ENCODE measurements around the gene CYP2J2. TPM values are rescaled to one million over a fixed set of nuclear protein-coding genes. Genes with fewer than 3 reads are reported as not detected.

CYP2J2 gene
- total RNA-seq, 1 experiment from 2014 or later, result 1.1 TPM

DNA sequence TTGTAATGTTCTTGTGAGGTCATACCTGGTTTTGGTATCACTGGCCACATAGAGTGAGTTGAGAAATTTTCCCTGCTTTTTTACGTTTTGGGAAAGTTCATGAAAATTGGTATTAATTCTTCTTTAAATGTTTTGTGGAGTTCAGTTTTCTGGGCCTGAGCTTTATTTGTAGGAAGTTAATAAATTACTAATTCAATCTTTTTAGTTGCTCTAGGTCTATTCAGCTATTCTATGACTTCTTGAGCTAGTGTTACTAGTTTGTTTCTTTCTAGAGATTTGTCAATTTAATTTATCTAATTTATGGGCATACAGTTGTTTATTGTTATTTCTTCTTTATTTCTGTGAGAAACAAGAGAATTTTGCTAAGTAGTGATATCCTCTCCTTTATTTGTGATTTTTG, 74.5 kb downstream of the CYP2J2 start:
- BruUV-seq (replicated peaks), result no TSS peak
- CTCF ChIA-PET, result no interaction called here

More for the DNA sequence above, 74.5 kb downstream of the CYP2J2 start:
- Histone ChIP-seq H3K4me1 (ENCODE audit: control insufficient read depth in 1 of 2, insufficient read depth in 2 of 2, low read length in 2 of 2) (no peaks in the 10 kb centered on the region), H3K27me3 (ENCODE audit: insufficient read depth, low read length) (no peaks in the 10 kb centered on the region), H3K9me3 (ENCODE audit: control insufficient read depth in 1 of 2, insufficient read depth in 1 of 2, low read depth in 1 of 2, low read length in 2 of 2) (no peaks in the 10 kb centered on the region), H3K79me2 (ENCODE audit: insufficient read depth, low read length) (no peaks in the 10 kb centered on the region), H4K20me1 (ENCODE audit: insufficient read depth) (no peaks in the 10 kb centered on the region; the same call in 1 of the 2 replicates), H3K27ac (ENCODE audit: low read depth, low read length) (no peak overlapping the region), H3K9ac (ENCODE audit: low read length) (no peak overlapping the region), H2AFZ (ENCODE audit: low read depth, low read length, poor library complexity, severe bottlenecking) (no peak overlapping the region), H3K4me3 (replicated peaks in 1 of 2; ENCODE audit: low read depth in 1 of 2, low read length in 2 of 2) (no peak overlapping the region), H3K36me3 (ENCODE audit: control insufficient read depth in 1 of 2, insufficient read depth in 2 of 2, low read length in 2 of 2) (peaks cover 6% of the 10 kb centered on the region in 2 experiments; a peak in 1 of 4 replicates), H3K4me2 (ENCODE audit: low read length) (no peak overlapping the region), H3K9me2 (ENCODE audit: insufficient read depth) (no peaks in the 10 kb centered on the region)
- DNase-seq (ENCODE audit: low read depth, low spot score) (no peak), ATAC-seq (no peak)
- intact Hi-C loops (cut with micrococcal nuclease), result no loop called here
- TF ChIP-seq, protein P1, sequence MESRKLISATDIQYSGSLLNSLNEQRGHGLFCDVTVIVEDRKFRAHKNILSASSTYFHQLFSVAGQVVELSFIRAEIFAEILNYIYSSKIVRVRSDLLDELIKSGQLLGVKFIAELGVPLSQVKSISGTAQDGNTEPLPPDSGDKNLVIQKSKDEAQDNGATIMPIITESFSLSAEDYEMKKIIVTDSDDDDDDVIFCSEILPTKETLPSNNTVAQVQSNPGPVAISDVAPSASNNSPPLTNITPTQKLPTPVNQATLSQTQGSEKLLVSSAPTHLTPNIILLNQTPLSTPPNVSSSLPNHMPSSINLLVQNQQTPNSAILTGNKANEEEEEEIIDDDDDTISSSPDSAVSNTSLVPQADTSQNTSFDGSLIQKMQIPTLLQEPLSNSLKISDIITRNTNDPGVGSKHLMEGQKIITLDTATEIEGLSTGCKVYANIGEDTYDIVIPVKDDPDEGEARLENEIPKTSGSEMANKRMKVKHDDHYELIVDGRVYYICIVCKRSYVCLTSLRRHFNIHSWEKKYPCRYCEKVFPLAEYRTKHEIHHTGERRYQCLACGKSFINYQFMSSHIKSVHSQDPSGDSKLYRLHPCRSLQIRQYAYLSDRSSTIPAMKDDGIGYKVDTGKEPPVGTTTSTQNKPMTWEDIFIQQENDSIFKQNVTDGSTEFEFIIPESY (IDR thresholded peaks at IDR 0.05; ENCODE audit: extremely low read depth, insufficient replicate concordance, low read length), result no peak
- no peak for TF ChIP-seq CBX3 (IDR thresholded peaks at IDR 0.05; ENCODE audit: low read depth)
- no peak for TF ChIP-seq YY1 (IDR thresholded peaks at IDR 0.05; ENCODE audit: extremely low read depth, insufficient replicate concordance, low read depth, low read length)
- no peak for TF ChIP-seq ELF1 (IDR thresholded peaks at IDR 0.05; ENCODE audit: borderline replicate concordance, low read depth)
- TF ChIP-seq JUND (IDR thresholded peaks at IDR 0.05), result no peak
- TF ChIP-seq, protein P2, sequence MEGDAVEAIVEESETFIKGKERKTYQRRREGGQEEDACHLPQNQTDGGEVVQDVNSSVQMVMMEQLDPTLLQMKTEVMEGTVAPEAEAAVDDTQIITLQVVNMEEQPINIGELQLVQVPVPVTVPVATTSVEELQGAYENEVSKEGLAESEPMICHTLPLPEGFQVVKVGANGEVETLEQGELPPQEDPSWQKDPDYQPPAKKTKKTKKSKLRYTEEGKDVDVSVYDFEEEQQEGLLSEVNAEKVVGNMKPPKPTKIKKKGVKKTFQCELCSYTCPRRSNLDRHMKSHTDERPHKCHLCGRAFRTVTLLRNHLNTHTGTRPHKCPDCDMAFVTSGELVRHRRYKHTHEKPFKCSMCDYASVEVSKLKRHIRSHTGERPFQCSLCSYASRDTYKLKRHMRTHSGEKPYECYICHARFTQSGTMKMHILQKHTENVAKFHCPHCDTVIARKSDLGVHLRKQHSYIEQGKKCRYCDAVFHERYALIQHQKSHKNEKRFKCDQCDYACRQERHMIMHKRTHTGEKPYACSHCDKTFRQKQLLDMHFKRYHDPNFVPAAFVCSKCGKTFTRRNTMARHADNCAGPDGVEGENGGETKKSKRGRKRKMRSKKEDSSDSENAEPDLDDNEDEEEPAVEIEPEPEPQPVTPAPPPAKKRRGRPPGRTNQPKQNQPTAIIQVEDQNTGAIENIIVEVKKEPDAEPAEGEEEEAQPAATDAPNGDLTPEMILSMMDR (IDR thresholded peaks at IDR 0.05 in 2 of 3, conservative IDR thresholded peaks at IDR 0.05 in 1 of 3; ENCODE audit: borderline replicate concordance in 1 of 3, insufficient read depth in 1 of 3, low read depth in 2 of 3, low read length in 2 of 3), result no peak
- TF ChIP-seq, protein P3, sequence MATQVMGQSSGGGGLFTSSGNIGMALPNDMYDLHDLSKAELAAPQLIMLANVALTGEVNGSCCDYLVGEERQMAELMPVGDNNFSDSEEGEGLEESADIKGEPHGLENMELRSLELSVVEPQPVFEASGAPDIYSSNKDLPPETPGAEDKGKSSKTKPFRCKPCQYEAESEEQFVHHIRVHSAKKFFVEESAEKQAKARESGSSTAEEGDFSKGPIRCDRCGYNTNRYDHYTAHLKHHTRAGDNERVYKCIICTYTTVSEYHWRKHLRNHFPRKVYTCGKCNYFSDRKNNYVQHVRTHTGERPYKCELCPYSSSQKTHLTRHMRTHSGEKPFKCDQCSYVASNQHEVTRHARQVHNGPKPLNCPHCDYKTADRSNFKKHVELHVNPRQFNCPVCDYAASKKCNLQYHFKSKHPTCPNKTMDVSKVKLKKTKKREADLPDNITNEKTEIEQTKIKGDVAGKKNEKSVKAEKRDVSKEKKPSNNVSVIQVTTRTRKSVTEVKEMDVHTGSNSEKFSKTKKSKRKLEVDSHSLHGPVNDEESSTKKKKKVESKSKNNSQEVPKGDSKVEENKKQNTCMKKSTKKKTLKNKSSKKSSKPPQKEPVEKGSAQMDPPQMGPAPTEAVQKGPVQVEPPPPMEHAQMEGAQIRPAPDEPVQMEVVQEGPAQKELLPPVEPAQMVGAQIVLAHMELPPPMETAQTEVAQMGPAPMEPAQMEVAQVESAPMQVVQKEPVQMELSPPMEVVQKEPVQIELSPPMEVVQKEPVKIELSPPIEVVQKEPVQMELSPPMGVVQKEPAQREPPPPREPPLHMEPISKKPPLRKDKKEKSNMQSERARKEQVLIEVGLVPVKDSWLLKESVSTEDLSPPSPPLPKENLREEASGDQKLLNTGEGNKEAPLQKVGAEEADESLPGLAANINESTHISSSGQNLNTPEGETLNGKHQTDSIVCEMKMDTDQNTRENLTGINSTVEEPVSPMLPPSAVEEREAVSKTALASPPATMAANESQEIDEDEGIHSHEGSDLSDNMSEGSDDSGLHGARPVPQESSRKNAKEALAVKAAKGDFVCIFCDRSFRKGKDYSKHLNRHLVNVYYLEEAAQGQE (IDR thresholded peaks at IDR 0.05; ENCODE audit: low read depth), result no peak
- TF ChIP-seq SRF (IDR thresholded peaks at IDR 0.05; ENCODE audit: low read depth), result no peak
- TF ChIP-seq, protein P4, sequence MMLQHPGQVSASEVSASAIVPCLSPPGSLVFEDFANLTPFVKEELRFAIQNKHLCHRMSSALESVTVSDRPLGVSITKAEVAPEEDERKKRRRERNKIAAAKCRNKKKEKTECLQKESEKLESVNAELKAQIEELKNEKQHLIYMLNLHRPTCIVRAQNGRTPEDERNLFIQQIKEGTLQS (IDR thresholded peaks at IDR 0.05), result no peak
- no peak for TF ChIP-seq SP1 (IDR thresholded peaks at IDR 0.05; ENCODE audit: low read depth)
- TF ChIP-seq TCF7L2 (IDR thresholded peaks at IDR 0.05; ENCODE audit: borderline replicate concordance, extremely low read depth, insufficient read depth, insufficient read length), result no peak
- TF ChIP-seq RAD21 (IDR thresholded peaks at IDR 0.05; ENCODE audit: low read depth), result no peak
- no peak for TF ChIP-seq SIN3A (IDR thresholded peaks at IDR 0.05; ENCODE audit: low read depth)
- ChIA-PET RAD21 (ENCODE audit: low non-redundant PET in 1 of 2, low total read pairs in 2 of 2, uncharacterized antibody in 2 of 2, unreplicated experiment in 2 of 2) (no interaction called here), POLR2A (no interaction called here)
